Loucy (cell line): ENCODE results near the gene ASIC4.

Experiments
- CTCF ChIP-seq: fragments of 200-600 bp; sonication (generic); conservative IDR thresholded peaks from 2 replicates; pipeline ENCODE4 v1.5.1; 2014; ENCODE audit warnings: mild to moderate bottlenecking, antibody characterized with exemption, low read length
- EZH2phosphoT487 ChIP-seq: fragments of 200-600 bp; IDR thresholded peaks from 2 replicates; pipeline ENCODE4 v1.6.1; 2018; ENCODE audit warnings: antibody characterized with exemption, mild to moderate bottlenecking, moderate library complexity, borderline replicate concordance

- TF ChIP-seq CTCF (no peak), EZH2phosphoT487 (no peak)
Measured at GRCh38 chr2:219571311-219572236, 57.3 kb downstream of the ASIC4 start, which contains the start of gene OBSL1.
